HEK293 (cell line): ENCODE measurements around the gene CMBL.

ENCODE experiments used
- BCL11A ChIP-seq: fragments of 450-650 bp; formaldehyde crosslinking; IDR thresholded peaks from 2 replicates; pipeline ENCODE4 v1.5.1; 2016; ENCODE audit warnings: low read depth, missing biosample characterization, missing genetic modification characterization
- HOXD13 ChIP-seq: sonication (generic); formaldehyde crosslinking; IDR thresholded peaks from 2 replicates; pipeline ENCODE4 v1.8.0; 2022; ENCODE audit warnings: missing genetic modification reagents, borderline replicate concordance
- KLF7 ChIP-seq: fragments of 450-650 bp; formaldehyde crosslinking; IDR thresholded peaks from 2 replicates; pipeline ENCODE4 v1.5.1; 2016; ENCODE audit warnings: missing biosample characterization, missing genetic modification characterization, borderline replicate concordance
- OVOL3 ChIP-seq: fragments of 450-650 bp; formaldehyde crosslinking; IDR thresholded peaks from 2 replicates; pipeline ENCODE4 v1.5.1; 2016; ENCODE audit warnings: missing biosample characterization, missing genetic modification characterization
- PRDM1 ChIP-seq: fragments of 450-650 bp; formaldehyde crosslinking; IDR thresholded peaks from 2 replicates; pipeline ENCODE4; 2016; ENCODE audit warnings: missing biosample characterization, missing genetic modification characterization
- PRDM4 ChIP-seq: fragments of 450-650 bp; formaldehyde crosslinking; IDR thresholded peaks from 2 replicates; pipeline ENCODE4 v1.5.1; 2017; ENCODE audit warnings: missing biosample characterization, missing genetic modification characterization
- SP2 ChIP-seq: fragments of 450-650 bp; formaldehyde crosslinking; IDR thresholded peaks from 2 replicates; pipeline ENCODE4 v1.5.1; 2016; ENCODE audit warnings: missing biosample characterization, missing genetic modification characterization
- TRIM28 ChIP-seq: IDR thresholded peaks from 2 replicates; pipeline ENCODE4 v1.6.1; 2011; ENCODE audit warnings: low read length, control low read depth, borderline replicate concordance
- WT1 ChIP-seq: fragments of 450-650 bp; formaldehyde crosslinking; IDR thresholded peaks from 2 replicates; pipeline ENCODE4 v1.5.1; 2016; ENCODE audit warnings: missing biosample characterization, missing genetic modification characterization
- YY2 ChIP-seq: fragments of 450-650 bp; formaldehyde crosslinking; IDR thresholded peaks from 2 replicates; pipeline ENCODE4 v1.5.1; 2016; ENCODE audit warnings: missing biosample characterization, missing genetic modification characterization
- ZBTB10 ChIP-seq: fragments of 450-650 bp; formaldehyde crosslinking; IDR thresholded peaks from 2 replicates; pipeline ENCODE4 v1.5.1; 2016; ENCODE audit warnings: missing biosample characterization, missing genetic modification characterization
- ZBTB20 ChIP-seq: fragments of 450-650 bp; formaldehyde crosslinking; IDR thresholded peaks from 2 replicates; pipeline ENCODE4 v1.5.1; 2016; ENCODE audit warnings: missing biosample characterization, missing genetic modification characterization
- ZBTB26 ChIP-seq: fragments of 450-650 bp; formaldehyde crosslinking; optimal IDR thresholded peaks from 2 replicates; pipeline ENCODE3; 2016; ENCODE audit warnings: missing biosample characterization, mild to moderate bottlenecking, missing genetic modification characterization
- ZBTB8A ChIP-seq: fragments of 450-650 bp; formaldehyde crosslinking; IDR thresholded peaks from 2 replicates; pipeline ENCODE4 v1.5.1; 2016; ENCODE audit warnings: missing biosample characterization, missing genetic modification characterization
- ZEB2 ChIP-seq: fragments of 450-650 bp; formaldehyde crosslinking; IDR thresholded peaks from 2 replicates; pipeline ENCODE4 v1.5.1; 2016; ENCODE audit warnings: missing biosample characterization, missing genetic modification characterization
- ZNF157 ChIP-seq: fragments of 450-650 bp; formaldehyde crosslinking; IDR thresholded peaks from 2 replicates; pipeline ENCODE4 v1.5.1; 2016; ENCODE audit warnings: missing biosample characterization, missing genetic modification characterization
- ZNF311 ChIP-seq: fragments of 450-650 bp; formaldehyde crosslinking; IDR thresholded peaks from 2 replicates; pipeline ENCODE4 v1.5.1; 2017; ENCODE audit warnings: missing biosample characterization, missing genetic modification characterization, borderline replicate concordance
- ZNF354C ChIP-seq: fragments of 450-650 bp; formaldehyde crosslinking; IDR thresholded peaks from 2 replicates; pipeline ENCODE4 v1.5.1; 2016; ENCODE audit warnings: missing biosample characterization, missing genetic modification characterization, low read depth, borderline replicate concordance
- ZNF488 ChIP-seq: fragments of 450-650 bp; formaldehyde crosslinking; IDR thresholded peaks from 2 replicates; pipeline ENCODE4 v1.5.1; 2016; ENCODE audit warnings: missing biosample characterization, missing genetic modification characterization
- ZNF514 ChIP-seq: fragments of 450-650 bp; formaldehyde crosslinking; IDR thresholded peaks from 2 replicates; pipeline ENCODE4 v1.5.1; 2016; ENCODE audit warnings: missing biosample characterization, missing genetic modification characterization
- ZNF544 ChIP-seq: fragments of 450-650 bp; formaldehyde crosslinking; IDR thresholded peaks from 2 replicates; pipeline ENCODE4 v1.5.0; 2017; ENCODE audit warnings: missing biosample characterization, missing genetic modification characterization
- ZNF555 ChIP-seq: fragments of 450-650 bp; formaldehyde crosslinking; conservative IDR thresholded peaks from 2 replicates; pipeline ENCODE4 v1.5.1; 2017; ENCODE audit warnings: missing biosample characterization, mild to moderate bottlenecking, missing genetic modification characterization, inconsistent platforms
- ZNF580 ChIP-seq: fragments of 450-650 bp; formaldehyde crosslinking; IDR thresholded peaks from 2 replicates; pipeline ENCODE4 v1.5.1; 2016; ENCODE audit warnings: missing biosample characterization, missing genetic modification characterization
- ZNF645 ChIP-seq: fragments of 450-650 bp; formaldehyde crosslinking; IDR thresholded peaks from 2 replicates; pipeline ENCODE4; 2016; ENCODE audit warnings: missing biosample characterization, missing genetic modification characterization
- ZNF768 ChIP-seq: fragments of 450-650 bp; formaldehyde crosslinking; IDR thresholded peaks from 2 replicates; pipeline ENCODE4 v1.5.1; 2018; ENCODE audit warnings: missing biosample characterization, mild to moderate bottlenecking, missing genetic modification characterization
- ZNF843 ChIP-seq: fragments of 450-650 bp; formaldehyde crosslinking; IDR thresholded peaks from 2 replicates; pipeline ENCODE4 v1.5.1; 2016; ENCODE audit warnings: missing biosample characterization, missing genetic modification characterization
- ZSCAN30 ChIP-seq: fragments of 450-650 bp; IDR thresholded peaks from 2 replicates; pipeline ENCODE4 v1.5.1; 2018; ENCODE audit warnings: missing biosample characterization, mild to moderate bottlenecking, missing genetic modification characterization, moderate library complexity
- ZXDB ChIP-seq: fragments of 450-650 bp; formaldehyde crosslinking; IDR thresholded peaks from 2 replicates; pipeline ENCODE4 v1.5.1; 2016; ENCODE audit warnings: missing biosample characterization, missing genetic modification characterization

The CMBL gene

GRCh38 chr5:10307206-10308148 lies at the start of gene CMBL (continued):
- TF ChIP-seq SP2 (tag by site-specific recombination) (peak; percentile 92), BCL11A (no peak), HOXD13 (CRISPR knock-in tag) (no peak), ZBTB20 (peak; percentile 97), PRDM4 (tag by site-specific recombination) (peak; percentile 14; the same call in 1 of the 2 replicates), PRDM1 (tag by site-specific recombination) (peak; percentile 29; the same call in 1 of the 2 replicates), ZNF645 (tag by site-specific recombination) (no peak), ZNF354C (no peak), ZEB2 (tag by site-specific recombination) (peak; percentile 90), ZNF157 (tag by site-specific recombination) (no peak), WT1 (peak; percentile 99), ZNF544 (tag by site-specific recombination) (no peak), ZNF514 (tag by site-specific recombination) (no peak), OVOL3 (tag by site-specific recombination) (peak; percentile 61; the same call in 1 of the 2 replicates), ZNF555 (no peak), ZNF580 (tag by site-specific recombination) (no peak; the same call in 1 of the 2 replicates), ZNF311 (tag by site-specific recombination) (no peak), YY2 (tag by site-specific recombination) (no peak), ZXDB (tag by site-specific recombination) (peak; percentile 82; the same call in 1 of the 2 replicates), ZBTB26 (tag by site-specific recombination) (peak; percentile 100), KLF7 (tag by site-specific recombination) (peak; percentile 91), TRIM28 (no peak), ZNF768 (tag by site-specific recombination) (no peak; the same call in 1 of the 2 replicates), ZNF843 (peak; percentile 76; the same call in 1 of the 2 replicates), ZNF488 (tag by site-specific recombination) (no peak), ZBTB8A (tag by site-specific recombination) (peak; percentile 52), ZSCAN30 (tag by site-specific recombination) (peak; percentile 36; the same call in 1 of the 2 replicates), ZBTB10 (tag by site-specific recombination) (peak; percentile 90)
